Gastroesophageal sphincter (tissue), 3 donors: Measurements from ENCODE around the gene MRPS25.

ENCODE experiments used
- CTCF ChIP-seq, 4 experiments: fragments of 200-600 bp in 2 of 4; fragments of 450-650 bp in 2 of 4; sonication (generic) in 1 of 4; IDR thresholded peaks; one replicate each; pipeline ENCODE4 v1.5.1; 2017 to 2019; ENCODE audit warnings: antibody characterized with exemption in 4 of 4, mild to moderate bottlenecking in 2 of 4, moderate library complexity in 2 of 4
- POLR2A ChIP-seq, 2 donors: fragments of 450-650 bp; IDR thresholded peaks; one replicate each; pipeline ENCODE4 v1.6.1; 2017; ENCODE audit warnings: antibody characterized with exemption in 2 of 2, mild to moderate bottlenecking in 2 of 2, moderate library complexity in 1 of 2
- POLR2AphosphoS5 ChIP-seq: sonication (generic); formaldehyde crosslinking; IDR thresholded peaks from one replicate; pipeline ENCODE4 v1.6.1; 2017; ENCODE audit warnings: antibody characterized with exemption

GRCh38 chr3:15014606-15015328 lies 50.3 kb downstream of the MRPS25 start:
- no peak for TF ChIP-seq CTCF (IDR thresholded peaks at IDR 0.05)
- TF ChIP-seq POLR2A (IDR thresholded peaks at IDR 0.05): no peak
- TF ChIP-seq POLR2AphosphoS5: no peak
